OCI-LY1 (cell line): ENCODE measurements around the gene ZNF669.

Experiments
- H2AFZ ChIP-seq: fragments of 200-600 bp; sonication (generic), shearing (Covaris generic); 2 replicates; pipeline ENCODE4 v1.6.0; 2014; ENCODE audit warnings: antibody characterized with exemption, mild to moderate bottlenecking, low read length
- H3F3A ChIP-seq: fragments of 200-600 bp; sonication (generic), shearing (Covaris generic); 2 replicates; pipeline ENCODE4 v1.6.0; 2014; ENCODE audit warnings: mild to moderate bottlenecking, antibody characterized with exemption, low read length, moderate library complexity; ENCODE audit not compliant: insufficient read depth
- H3K27ac ChIP-seq: fragments of 200-600 bp; sonication (generic); 2 replicates; pipeline ENCODE4 v1.5.1; 2014; ENCODE audit warnings: low read length, mixed run types, mild to moderate bottlenecking, low read depth; ENCODE audit not compliant: poor library complexity, severe bottlenecking
- H3K27me3 ChIP-seq: fragments of 200-600 bp; sonication (generic); 2 replicates; pipeline ENCODE4 v1.6.0; 2014; ENCODE audit warnings: antibody characterized with exemption, mild to moderate bottlenecking, low read length, moderate library complexity; ENCODE audit not compliant: insufficient read depth
- H3K36me3 ChIP-seq: fragments of 200-600 bp; sonication (generic); 2 replicates; pipeline ENCODE4 v1.6.1; 2014; ENCODE audit warnings: mild to moderate bottlenecking, antibody characterized with exemption, low read length, moderate library complexity, mixed read lengths; ENCODE audit not compliant: insufficient read depth
- H3K4me1 ChIP-seq: fragments of 200-600 bp; sonication (generic); 2 replicates; pipeline ENCODE4 v1.5.1; 2014; ENCODE audit warnings: mild to moderate bottlenecking, low read length, moderate library complexity; ENCODE audit not compliant: insufficient read depth, severe bottlenecking
- H3K4me2 ChIP-seq: fragments of 200-600 bp; sonication (generic), shearing (Covaris generic); 2 replicates; pipeline ENCODE4 v1.6.1; 2014; ENCODE audit warnings: low read length
- H3K4me3 ChIP-seq: fragments of 200-600 bp; sonication (generic); 2 replicates; pipeline ENCODE4 v1.5.1; 2014; ENCODE audit warnings: low read length, low read depth, mild to moderate bottlenecking, mixed read lengths; ENCODE audit not compliant: poor library complexity, severe bottlenecking
- H3K79me2 ChIP-seq: fragments of 200-600 bp; shearing (Covaris generic); 2 replicates; pipeline ENCODE4 v1.6.1; 2016; ENCODE audit warnings: mixed run types, low read length, mixed read lengths; ENCODE audit not compliant: insufficient read depth
- H3K9ac ChIP-seq: fragments of 200-600 bp; sonication (generic), shearing (Covaris generic); 2 replicates; pipeline ENCODE4 v1.6.1; 2014; ENCODE audit warnings: mild to moderate bottlenecking, low read length, mixed read lengths
- H3K9me2 ChIP-seq: fragments of 200-600 bp; sonication (generic), shearing (Covaris generic); 2 replicates; pipeline ENCODE4 v1.6.1; 2014; ENCODE audit warnings: low read depth, mild to moderate bottlenecking, low read length, mixed read lengths
- H3K9me3 ChIP-seq: fragments of 200-600 bp; shearing (Covaris generic); 2 replicates; pipeline ENCODE4 v1.6.1; 2014; ENCODE audit warnings: low read length, mixed read lengths
- H4K20me1 ChIP-seq: fragments of 200-600 bp; sonication (generic), shearing (Covaris generic); 2 replicates; pipeline ENCODE4 v1.6.0; 2016; ENCODE audit warnings: mild to moderate bottlenecking, low read length; ENCODE audit not compliant: insufficient read depth
- EZH2 ChIP-seq: fragments of 200-600 bp; sonication (generic), shearing (Covaris generic); IDR thresholded peaks from 2 replicates; pipeline ENCODE4 v1.8.0; 2017; ENCODE audit warnings: borderline replicate concordance, mixed run types, mild to moderate bottlenecking, antibody characterized with exemption, low read length, moderate library complexity, mixed read lengths
- TF ChIP-seq, protein P1 (sequence below): fragments of 200-600 bp; sonication (generic), shearing (Covaris generic); IDR thresholded peaks from 2 replicates; pipeline ENCODE4 v1.5.1; 2017; ENCODE audit warnings: mild to moderate bottlenecking, antibody characterized with exemption, low read length, moderate library complexity, mixed read lengths

Gene ZNF669

DNA sequence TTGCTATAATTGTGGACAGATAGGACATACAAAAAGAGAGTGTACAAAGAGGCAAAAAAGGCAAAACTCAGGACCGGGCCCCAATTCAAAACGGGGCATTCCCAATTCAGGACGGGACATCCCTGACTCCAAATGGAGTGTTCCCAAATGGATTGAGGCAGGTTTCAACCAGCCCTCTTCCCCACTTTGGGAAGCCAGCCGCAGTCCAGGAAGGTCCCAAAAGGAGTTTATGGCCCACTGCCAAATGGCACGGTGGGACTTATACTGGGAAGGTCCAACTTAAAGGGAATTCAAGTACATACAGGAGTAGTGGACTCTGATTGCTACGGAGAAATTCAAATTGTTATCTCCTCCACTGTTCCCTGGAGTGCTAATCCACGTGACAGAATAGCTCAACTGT lies 3.5 kb upstream of the ZNF669 start:
- Histone ChIP-seq H3K36me3 (peaks cover 5% of the 10 kb centered on the region), H2AFZ (no peak overlapping the region), H3K9me2 (no peaks in the 10 kb centered on the region), H3K9me3 (peaks cover 7% of the 10 kb centered on the region; the same call in 1 of the 2 replicates), H3K79me2 (no peaks in the 10 kb centered on the region; the same call in 1 of the 2 replicates), H3K27me3 (no peaks in the 10 kb centered on the region), H4K20me1 (no peaks in the 10 kb centered on the region), H3K4me3 (no peak overlapping the region), H3K4me1 (peaks cover 12% of the 10 kb centered on the region), H3K4me2 (no peak overlapping the region), H3F3A (no peaks in the 10 kb centered on the region), H3K9ac (no peak overlapping the region), H3K27ac (no peak overlapping the region)
- TF ChIP-seq, protein P1, sequence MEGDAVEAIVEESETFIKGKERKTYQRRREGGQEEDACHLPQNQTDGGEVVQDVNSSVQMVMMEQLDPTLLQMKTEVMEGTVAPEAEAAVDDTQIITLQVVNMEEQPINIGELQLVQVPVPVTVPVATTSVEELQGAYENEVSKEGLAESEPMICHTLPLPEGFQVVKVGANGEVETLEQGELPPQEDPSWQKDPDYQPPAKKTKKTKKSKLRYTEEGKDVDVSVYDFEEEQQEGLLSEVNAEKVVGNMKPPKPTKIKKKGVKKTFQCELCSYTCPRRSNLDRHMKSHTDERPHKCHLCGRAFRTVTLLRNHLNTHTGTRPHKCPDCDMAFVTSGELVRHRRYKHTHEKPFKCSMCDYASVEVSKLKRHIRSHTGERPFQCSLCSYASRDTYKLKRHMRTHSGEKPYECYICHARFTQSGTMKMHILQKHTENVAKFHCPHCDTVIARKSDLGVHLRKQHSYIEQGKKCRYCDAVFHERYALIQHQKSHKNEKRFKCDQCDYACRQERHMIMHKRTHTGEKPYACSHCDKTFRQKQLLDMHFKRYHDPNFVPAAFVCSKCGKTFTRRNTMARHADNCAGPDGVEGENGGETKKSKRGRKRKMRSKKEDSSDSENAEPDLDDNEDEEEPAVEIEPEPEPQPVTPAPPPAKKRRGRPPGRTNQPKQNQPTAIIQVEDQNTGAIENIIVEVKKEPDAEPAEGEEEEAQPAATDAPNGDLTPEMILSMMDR, result no peak
- TF ChIP-seq EZH2, result no peak

DNA sequence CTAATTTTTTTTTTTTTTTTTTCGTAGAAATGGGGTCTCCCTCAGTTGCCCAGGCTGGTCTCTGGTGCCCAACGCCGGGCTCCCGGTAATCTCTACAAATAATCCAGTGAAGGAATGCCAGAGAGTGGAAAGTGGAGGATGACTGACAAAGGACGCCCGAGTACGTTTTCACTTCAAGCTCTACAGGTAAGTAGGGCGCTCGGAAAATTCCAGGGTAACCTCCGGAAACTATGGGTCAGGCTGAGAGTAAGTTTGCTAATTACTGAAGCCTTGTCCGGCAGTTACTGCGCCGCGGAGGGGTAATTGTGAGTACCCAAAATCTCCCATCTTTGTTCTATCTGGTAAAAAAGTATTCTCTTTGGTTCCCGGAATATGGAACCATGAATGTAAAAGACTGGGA lies 1.8 kb upstream of the ZNF669 start:
- Histone ChIP-seq H3K4me1 (peaks cover 12% of the 10 kb centered on the region), H3K9me3 (peaks cover 22% of the 10 kb centered on the region), H3K27me3 (no peaks in the 10 kb centered on the region), H3K9ac (no peak overlapping the region), H2AFZ (no peak overlapping the region), H3K9me2 (no peaks in the 10 kb centered on the region), H3K27ac (no peak overlapping the region), H3K4me2 (no peak overlapping the region), H3F3A (no peaks in the 10 kb centered on the region), H4K20me1 (no peaks in the 10 kb centered on the region), H3K79me2 (no peaks in the 10 kb centered on the region; the same call in 1 of the 2 replicates), H3K4me3 (no peak overlapping the region), H3K36me3 (peaks cover 21% of the 10 kb centered on the region)
- TF ChIP-seq, protein P1, result no peak
- TF ChIP-seq EZH2, result no peak

DNA sequence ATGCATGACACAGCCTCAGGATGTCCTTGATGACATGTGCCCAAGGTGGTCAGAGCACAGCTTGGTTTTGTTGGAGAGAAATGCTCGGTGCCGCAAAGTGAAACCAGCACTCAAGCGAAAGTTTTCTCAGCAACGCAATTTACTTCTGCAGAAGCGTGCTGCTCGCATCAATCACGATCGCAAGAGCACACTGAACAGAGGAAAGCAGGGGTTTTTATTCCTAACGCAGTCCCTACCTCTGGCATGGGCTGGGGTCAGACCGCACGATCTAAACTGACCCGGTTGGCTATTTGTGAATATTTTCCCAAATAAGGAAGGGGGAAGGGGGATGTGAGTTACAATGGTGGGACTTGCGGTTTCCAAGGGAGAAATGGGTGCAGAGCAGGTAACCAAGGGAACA lies 809 bp upstream of the ZNF669 start:
- TF ChIP-seq, protein P1, result no peak
- TF ChIP-seq EZH2, result no peak
- Histone ChIP-seq H3K27ac (no peak overlapping the region), H3K4me3 (peak overlapping the region; percentile 90), H3K9me3 (peaks cover 31% of the 10 kb centered on the region), H3K27me3 (no peaks in the 10 kb centered on the region), H3K4me1 (peaks cover 12% of the 10 kb centered on the region), H3F3A (no peaks in the 10 kb centered on the region), H2AFZ (peak overlapping the region; percentile 81; the same call in 1 of the 2 replicates), H3K9me2 (no peaks in the 10 kb centered on the region), H3K9ac (no peak overlapping the region), H4K20me1 (no peaks in the 10 kb centered on the region), H3K79me2 (no peaks in the 10 kb centered on the region; the same call in 1 of the 2 replicates), H3K4me2 (peak overlapping the region; percentile 0; the same call in 1 of the 2 replicates), H3K36me3 (peaks cover 31% of the 10 kb centered on the region)
